Measurements from ENCODE around the gene LRFN2.

DNA sequence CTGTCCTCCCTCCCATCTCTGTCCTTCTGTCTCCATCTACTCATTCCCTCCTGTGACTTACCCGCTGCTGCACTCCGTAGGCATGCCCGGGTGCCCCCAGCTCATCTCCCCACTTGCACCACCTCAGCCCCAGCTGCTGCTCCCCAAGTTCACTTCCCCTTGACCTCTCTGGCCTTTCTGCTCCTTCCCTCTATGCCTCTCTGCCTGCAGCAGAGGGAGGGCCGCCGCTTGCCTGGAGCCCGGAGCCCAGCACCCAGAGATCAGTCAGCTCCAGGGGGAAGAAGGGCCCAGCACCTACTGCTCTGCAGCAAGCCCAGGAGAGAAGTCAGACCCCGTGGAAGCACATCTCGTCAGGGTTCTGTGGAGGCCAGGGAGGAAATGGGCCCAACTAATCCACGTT lies 97.4 kb downstream of the LRFN2 start:
- TF ChIP-seq, protein P1, sequence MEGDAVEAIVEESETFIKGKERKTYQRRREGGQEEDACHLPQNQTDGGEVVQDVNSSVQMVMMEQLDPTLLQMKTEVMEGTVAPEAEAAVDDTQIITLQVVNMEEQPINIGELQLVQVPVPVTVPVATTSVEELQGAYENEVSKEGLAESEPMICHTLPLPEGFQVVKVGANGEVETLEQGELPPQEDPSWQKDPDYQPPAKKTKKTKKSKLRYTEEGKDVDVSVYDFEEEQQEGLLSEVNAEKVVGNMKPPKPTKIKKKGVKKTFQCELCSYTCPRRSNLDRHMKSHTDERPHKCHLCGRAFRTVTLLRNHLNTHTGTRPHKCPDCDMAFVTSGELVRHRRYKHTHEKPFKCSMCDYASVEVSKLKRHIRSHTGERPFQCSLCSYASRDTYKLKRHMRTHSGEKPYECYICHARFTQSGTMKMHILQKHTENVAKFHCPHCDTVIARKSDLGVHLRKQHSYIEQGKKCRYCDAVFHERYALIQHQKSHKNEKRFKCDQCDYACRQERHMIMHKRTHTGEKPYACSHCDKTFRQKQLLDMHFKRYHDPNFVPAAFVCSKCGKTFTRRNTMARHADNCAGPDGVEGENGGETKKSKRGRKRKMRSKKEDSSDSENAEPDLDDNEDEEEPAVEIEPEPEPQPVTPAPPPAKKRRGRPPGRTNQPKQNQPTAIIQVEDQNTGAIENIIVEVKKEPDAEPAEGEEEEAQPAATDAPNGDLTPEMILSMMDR (IDR thresholded peaks at IDR 0.05; ENCODE audit: low read depth, low read length, missing input control), result no peak
- no peak for TF ChIP-seq JUND (IDR thresholded peaks at IDR 0.05)
- TF ChIP-seq, protein P2, sequence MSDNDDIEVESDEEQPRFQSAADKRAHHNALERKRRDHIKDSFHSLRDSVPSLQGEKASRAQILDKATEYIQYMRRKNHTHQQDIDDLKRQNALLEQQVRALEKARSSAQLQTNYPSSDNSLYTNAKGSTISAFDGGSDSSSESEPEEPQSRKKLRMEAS (IDR thresholded peaks at IDR 0.05), result no peak
